Erythroblast (primary cell): ENCODE results near the gene LMNTD2.

Experiments used
- DNase-seq, 2 experiments: peaks; one replicate each; lab custom pipeline; 2025; lab: John Stamatoyannopoulos, UW
- GATA1 ChIP-seq: IDR thresholded peaks from 2 replicates; pipeline ENCODE4 v1.6.1; 2011; ENCODE audit warnings: low read depth, mild to moderate bottlenecking, control low read depth, low read length, moderate library complexity
- POLR2A ChIP-seq: IDR thresholded peaks from 2 replicates; pipeline ENCODE4 v1.6.1; 2011; ENCODE audit warnings: mild to moderate bottlenecking, low read length

Gene LMNTD2

GRCh38 chr11:578276-579035 lies 17.9 kb upstream of the LMNTD2 start:
- no peak for TF ChIP-seq POLR2A
- TF ChIP-seq GATA1: no peak

GRCh38 chr11:577611-577894 lies 17.0 kb upstream of the LMNTD2 start:
- no peak for TF ChIP-seq GATA1
- no peak for TF ChIP-seq POLR2A
- no peak for DNase-seq

More at GRCh38 chr11:578276-579035, 17.9 kb upstream of the LMNTD2 start:
- no peak for DNase-seq

- peak; percentile 66 to 75 for DNase-seq
- no peak for TF ChIP-seq POLR2A
- no peak for TF ChIP-seq GATA1
Measured at GRCh38 chr11:576811-577610, 16.5 kb upstream of the LMNTD2 start.

GRCh38 chr11:575996-576768 lies 15.6 kb upstream of the LMNTD2 start, which contains the start of gene PHRF1:
Gene PHRF1 (plus strand): TSS chr11:576470. CDS start chr11:581513, 5,043 bp downstream.
- TF ChIP-seq GATA1 (no peak), POLR2A (peak; percentile 76)
- peak; percentile 98 to 99 for DNase-seq

GRCh38 chr11:575313-575995 lies 14.9 kb upstream of the LMNTD2 start:
- TF ChIP-seq GATA1 (no peak), POLR2A (no peak)
- no peak for DNase-seq

GRCh38 chr11:574632-575312 lies 14.2 kb upstream of the LMNTD2 start:
- TF ChIP-seq GATA1 (no peak), POLR2A (no peak)
- peak; percentile 42 to 59 for DNase-seq

- DNase-seq: peak; percentile 68 to 69
Measured at GRCh38 chr11:574031-574570, 13.6 kb upstream of the LMNTD2 start.

- TF ChIP-seq GATA1: no peak
- TF ChIP-seq POLR2A: no peak
- DNase-seq: no peak
Measured at GRCh38 chr11:573146-573759, 12.7 kb upstream of the LMNTD2 start.

- DNase-seq: no peak
- TF ChIP-seq GATA1 (no peak), POLR2A (no peak)
Measured at GRCh38 chr11:571802-572185, 11.3 kb upstream of the LMNTD2 start.

GRCh38 chr11:569158-569885 lies 8.8 kb upstream of the LMNTD2 start:
- TF ChIP-seq POLR2A (no peak), GATA1 (no peak)
- DNase-seq: no peak

GRCh38 chr11:568306-569157 lies 8.0 kb upstream of the LMNTD2 start:
- peak; percentile 96 for DNase-seq
- TF ChIP-seq GATA1: no peak
- TF ChIP-seq POLR2A: peak; percentile 62
